ENCODE data around the gene LRRK1. TPM values are rescaled to one million over a fixed set of nuclear protein-coding genes. Genes with fewer than 3 reads are reported as not detected.

The LRRK1 gene
- total RNA-seq, 4 donors from 2014 or later = 7.1 to 29.3 (median 8.5) TPM

DNA sequence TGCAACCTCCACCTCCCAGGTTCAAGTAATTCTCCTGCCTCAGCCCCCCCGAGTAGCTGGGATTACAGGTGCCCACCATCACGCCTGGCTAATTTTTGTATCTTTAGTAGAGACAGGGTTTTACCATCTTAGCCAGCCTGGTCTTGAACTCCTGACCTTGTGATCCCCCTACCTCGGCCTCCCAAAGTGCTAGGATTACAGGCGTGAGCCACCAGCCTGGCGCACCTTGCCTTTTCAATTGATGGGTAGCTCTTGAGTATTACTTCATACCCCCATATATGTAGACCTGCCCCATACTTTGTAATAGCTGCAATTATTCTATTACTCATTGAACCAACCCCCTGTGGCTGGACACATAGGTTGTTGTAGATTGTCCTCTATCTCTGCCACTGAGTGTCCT is 101.3 kb downstream of the LRRK1 start:
- no peaks in the 10 kb centered on the region for H3K27me3 ChIP-seq
- intact Hi-C loops (cut with DNase I) = no loop called here
- H3K4me1 ChIP-seq = no peaks in the 10 kb centered on the region
- H3K36me3 ChIP-seq = no peaks in the 10 kb centered on the region
- WGBS, 2 donors = 90 to 94% methylated on average over 5 of the region's 5 CpGs
- H3K9me3 ChIP-seq = no peaks in the 10 kb centered on the region
- no peak for TF ChIP-seq POLR2A (IDR thresholded peaks at IDR 0.05)
- TF ChIP-seq, protein P1, sequence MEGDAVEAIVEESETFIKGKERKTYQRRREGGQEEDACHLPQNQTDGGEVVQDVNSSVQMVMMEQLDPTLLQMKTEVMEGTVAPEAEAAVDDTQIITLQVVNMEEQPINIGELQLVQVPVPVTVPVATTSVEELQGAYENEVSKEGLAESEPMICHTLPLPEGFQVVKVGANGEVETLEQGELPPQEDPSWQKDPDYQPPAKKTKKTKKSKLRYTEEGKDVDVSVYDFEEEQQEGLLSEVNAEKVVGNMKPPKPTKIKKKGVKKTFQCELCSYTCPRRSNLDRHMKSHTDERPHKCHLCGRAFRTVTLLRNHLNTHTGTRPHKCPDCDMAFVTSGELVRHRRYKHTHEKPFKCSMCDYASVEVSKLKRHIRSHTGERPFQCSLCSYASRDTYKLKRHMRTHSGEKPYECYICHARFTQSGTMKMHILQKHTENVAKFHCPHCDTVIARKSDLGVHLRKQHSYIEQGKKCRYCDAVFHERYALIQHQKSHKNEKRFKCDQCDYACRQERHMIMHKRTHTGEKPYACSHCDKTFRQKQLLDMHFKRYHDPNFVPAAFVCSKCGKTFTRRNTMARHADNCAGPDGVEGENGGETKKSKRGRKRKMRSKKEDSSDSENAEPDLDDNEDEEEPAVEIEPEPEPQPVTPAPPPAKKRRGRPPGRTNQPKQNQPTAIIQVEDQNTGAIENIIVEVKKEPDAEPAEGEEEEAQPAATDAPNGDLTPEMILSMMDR (IDR thresholded peaks at IDR 0.05) = no peak
- H3K4me3 ChIP-seq (replicated peaks in 1 of 3) = no peak overlapping the region
- H3K27ac ChIP-seq = no peak overlapping the region
- DNase-seq = no peak

DNA sequence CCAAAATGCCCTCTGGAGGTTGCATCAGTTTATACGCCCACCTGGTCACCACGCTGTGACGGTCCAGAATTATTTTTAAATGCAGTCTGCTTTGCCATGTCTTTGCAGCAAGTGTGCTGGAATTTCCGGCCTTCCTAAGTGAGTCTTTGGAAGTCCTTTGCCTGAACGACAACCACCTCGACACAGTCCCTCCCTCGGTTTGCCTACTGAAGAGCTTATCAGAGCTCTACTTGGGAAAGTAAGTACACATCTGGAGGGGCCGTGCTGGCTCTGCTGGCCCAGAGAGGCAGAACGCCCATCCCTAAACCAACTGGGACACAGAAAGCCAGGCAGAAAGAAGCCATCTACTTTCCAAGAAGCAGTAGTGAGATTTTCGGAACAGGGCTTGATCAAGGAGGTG is 101.8 kb downstream of the LRRK1 start:
- no peaks in the 10 kb centered on the region for H3K9me3 ChIP-seq
- no peak overlapping the region for H3K27ac ChIP-seq
- 71 to 82% methylated on average over 10 of the region's 10 CpGs for WGBS, 2 donors
- H3K4me3 ChIP-seq (replicated peaks in 1 of 3) = no peak overlapping the region
- no peak for DNase-seq
- no peaks in the 10 kb centered on the region for H3K27me3 ChIP-seq
- no peaks in the 10 kb centered on the region for H3K36me3 ChIP-seq
- TF ChIP-seq POLR2A (IDR thresholded peaks at IDR 0.05) = no peak
- TF ChIP-seq, protein P1 (IDR thresholded peaks at IDR 0.05) = no peak
- intact Hi-C loops (cut with DNase I) = no loop called here
- no peaks in the 10 kb centered on the region for H3K4me1 ChIP-seq

DNA sequence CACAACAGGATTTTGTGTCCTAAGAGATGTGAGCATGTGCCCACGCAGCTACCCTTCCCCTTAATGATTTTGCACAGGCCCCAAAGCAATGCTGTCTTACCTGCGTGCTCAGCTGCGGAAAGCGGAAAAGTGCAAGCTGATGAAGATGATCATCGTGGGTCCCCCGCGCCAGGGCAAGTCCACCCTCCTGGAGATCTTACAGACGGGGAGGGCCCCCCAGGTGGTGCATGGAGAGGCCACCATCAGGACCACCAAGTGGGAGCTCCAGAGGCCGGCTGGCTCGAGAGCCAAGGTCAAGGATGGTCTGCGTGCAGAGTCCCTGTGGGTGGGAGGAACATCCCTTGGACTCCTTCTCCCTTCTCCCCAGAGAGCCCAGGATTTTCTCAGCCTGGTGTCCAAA is 103.1 kb downstream of the LRRK1 start:
- WGBS, 2 donors = 89 to 91% methylated on average over 10 to 11 of the region's 11 CpGs
- no peaks in the 10 kb centered on the region for H3K36me3 ChIP-seq
- DNase-seq = no peak
- intact Hi-C loops (cut with DNase I) = no loop called here
- no peaks in the 10 kb centered on the region for H3K27me3 ChIP-seq
- no peaks in the 10 kb centered on the region for H3K4me1 ChIP-seq
- no peak for TF ChIP-seq POLR2A (IDR thresholded peaks at IDR 0.05)
- TF ChIP-seq, protein P1 (IDR thresholded peaks at IDR 0.05) = no peak
- no peaks in the 10 kb centered on the region for H3K9me3 ChIP-seq
- no peak overlapping the region for H3K27ac ChIP-seq
- H3K4me3 ChIP-seq (replicated peaks in 1 of 3) = no peak overlapping the region

DNA sequence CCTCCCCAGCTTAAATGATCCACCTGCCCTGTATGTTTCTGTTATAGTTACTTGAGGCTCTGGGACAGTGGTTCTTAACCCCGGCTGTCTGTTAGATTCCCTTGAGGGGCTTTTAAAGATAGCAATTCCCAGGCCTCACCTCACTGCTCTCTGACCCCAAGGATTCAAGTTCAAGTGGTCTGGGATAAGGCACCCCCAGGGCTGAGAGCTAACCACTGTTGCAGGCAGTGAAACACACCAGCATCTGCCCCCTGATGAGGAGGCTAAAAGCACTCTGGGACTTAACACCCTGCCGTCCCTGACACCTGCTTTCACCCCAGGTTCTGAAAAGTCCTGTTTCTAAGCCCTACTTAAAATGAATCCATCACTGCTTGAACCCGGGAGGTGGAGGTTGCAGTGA is 103.7 kb downstream of the LRRK1 start:
- no peaks in the 10 kb centered on the region for H3K27me3 ChIP-seq
- DNase-seq = no peak
- no peaks in the 10 kb centered on the region for H3K4me1 ChIP-seq
- H3K27ac ChIP-seq = no peak overlapping the region
- H3K9me3 ChIP-seq = no peaks in the 10 kb centered on the region
- TF ChIP-seq, protein P1 (IDR thresholded peaks at IDR 0.05) = no peak
- 83 to 88% methylated on average over 3 of the region's 3 CpGs for WGBS, 2 donors
- H3K4me3 ChIP-seq (replicated peaks in 1 of 3) = no peak overlapping the region
- H3K36me3 ChIP-seq = no peaks in the 10 kb centered on the region
- intact Hi-C loops (cut with DNase I) = no loop called here

DNA sequence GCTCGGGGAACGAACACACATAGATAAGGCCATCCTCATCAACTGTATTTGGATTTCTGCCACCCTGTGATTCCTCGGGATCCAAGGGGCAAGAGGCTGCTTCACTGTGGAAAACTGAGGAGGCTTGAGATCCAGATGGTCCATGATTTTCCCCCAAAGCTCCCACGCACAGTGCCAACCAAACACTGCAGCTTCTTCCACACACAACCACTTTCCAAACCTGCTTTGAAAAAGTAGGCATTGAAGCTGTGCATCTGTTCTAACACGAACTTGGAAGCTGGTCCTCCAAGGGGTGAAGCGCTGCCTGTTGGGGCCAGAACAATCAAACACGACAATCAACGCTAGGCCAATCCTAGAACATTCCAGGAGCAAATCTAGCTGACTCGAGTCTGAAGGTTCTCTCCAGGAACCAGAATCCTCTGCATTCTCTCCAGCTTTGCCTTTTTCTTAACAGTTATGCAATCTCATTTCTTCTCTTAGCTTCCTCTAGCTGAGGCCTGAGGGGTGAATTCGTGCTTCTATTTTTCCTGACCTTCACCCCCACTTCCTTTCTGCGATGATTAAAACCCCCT is 104.4 kb downstream of the LRRK1 start:
- H3K36me3 ChIP-seq = no peaks in the 10 kb centered on the region
- intact Hi-C loops (cut with DNase I) = no loop called here
- H3K4me3 ChIP-seq (replicated peaks in 1 of 3) = no peak overlapping the region
- DNase-seq = no peak
- H3K27me3 ChIP-seq = no peaks in the 10 kb centered on the region
- H3K27ac ChIP-seq = no peak overlapping the region
- WGBS, 2 donors = 75 to 76% methylated on average over 11 of the region's 11 CpGs
- H3K4me1 ChIP-seq = no peaks in the 10 kb centered on the region
- TF ChIP-seq, protein P1 (IDR thresholded peaks at IDR 0.05) = no peak
- no peak for TF ChIP-seq POLR2A (IDR thresholded peaks at IDR 0.05)
- H3K9me3 ChIP-seq = no peaks in the 10 kb centered on the region

Data from thyroid gland (tissue), 4 donors.